ENCODE results near the gene ASAP3. TPM values are rescaled to one million over a fixed set of nuclear protein-coding genes. Genes with fewer than 3 reads are reported as not detected.

ASAP3 gene
- total RNA-seq, 1 experiment from 2014 or later = 17.9 TPM

GRCh38 chr1:23384312-23385058 is 99.5 kb downstream of the ASAP3 start:
- intact Hi-C loops (cut with micrococcal nuclease; ENCODE audit: unreplicated experiment) = no loop called here
- TF ChIP-seq, protein P1, sequence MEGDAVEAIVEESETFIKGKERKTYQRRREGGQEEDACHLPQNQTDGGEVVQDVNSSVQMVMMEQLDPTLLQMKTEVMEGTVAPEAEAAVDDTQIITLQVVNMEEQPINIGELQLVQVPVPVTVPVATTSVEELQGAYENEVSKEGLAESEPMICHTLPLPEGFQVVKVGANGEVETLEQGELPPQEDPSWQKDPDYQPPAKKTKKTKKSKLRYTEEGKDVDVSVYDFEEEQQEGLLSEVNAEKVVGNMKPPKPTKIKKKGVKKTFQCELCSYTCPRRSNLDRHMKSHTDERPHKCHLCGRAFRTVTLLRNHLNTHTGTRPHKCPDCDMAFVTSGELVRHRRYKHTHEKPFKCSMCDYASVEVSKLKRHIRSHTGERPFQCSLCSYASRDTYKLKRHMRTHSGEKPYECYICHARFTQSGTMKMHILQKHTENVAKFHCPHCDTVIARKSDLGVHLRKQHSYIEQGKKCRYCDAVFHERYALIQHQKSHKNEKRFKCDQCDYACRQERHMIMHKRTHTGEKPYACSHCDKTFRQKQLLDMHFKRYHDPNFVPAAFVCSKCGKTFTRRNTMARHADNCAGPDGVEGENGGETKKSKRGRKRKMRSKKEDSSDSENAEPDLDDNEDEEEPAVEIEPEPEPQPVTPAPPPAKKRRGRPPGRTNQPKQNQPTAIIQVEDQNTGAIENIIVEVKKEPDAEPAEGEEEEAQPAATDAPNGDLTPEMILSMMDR (IDR thresholded peaks at IDR 0.05) = no peak
- TF ChIP-seq TCF7L2 (IDR thresholded peaks at IDR 0.05; ENCODE audit: low read depth, low read length) (no peak), SIN3A (IDR thresholded peaks at IDR 0.05; ENCODE audit: borderline replicate concordance, insufficient read depth, low read depth, low read length) (no peak), REST (IDR thresholded peaks at IDR 0.05; ENCODE audit: insufficient read depth in 1 of 2, low read depth in 2 of 2, low read length in 1 of 2) (no peak), POLR2AphosphoS5 (IDR thresholded peaks at IDR 0.05; ENCODE audit: low read depth, low read length) (no peak)
- ATAC-seq = no peak
- BruUV-seq (replicated peaks) = no TSS peak
- ChIA-PET POLR2A (no interaction called here), CTCF (no interaction called here)
- no peaks in the 10 kb centered on the region for H3K9me3 ChIP-seq (ENCODE audit: control insufficient read depth, insufficient read depth, low read depth, low read length)
- H3K4me3 ChIP-seq (ENCODE audit: low read depth in 2 of 2, low read length in 2 of 2) = no peak overlapping the region
- in situ Hi-C loops (cut with HindIII; ENCODE audit: low pct_unique_long_range_greater_than_20kb, low sequenced_read_pairs) = no loop called here
- H3K4me1 ChIP-seq (ENCODE audit: control insufficient read depth, insufficient read depth, low read length) = peaks cover 7% of the 10 kb centered on the region
- no peaks in the 10 kb centered on the region for H3K27me3 ChIP-seq (ENCODE audit: control insufficient read depth, insufficient read depth, low read length)
- H3K27ac ChIP-seq (ENCODE audit: low read length) = no peak overlapping the region
- no peaks in the 10 kb centered on the region for H3K36me3 ChIP-seq (ENCODE audit: control insufficient read depth, insufficient read depth, low read length)
- no peak for DNase-seq (ENCODE audit: low read depth, low spot score)

DNA sequence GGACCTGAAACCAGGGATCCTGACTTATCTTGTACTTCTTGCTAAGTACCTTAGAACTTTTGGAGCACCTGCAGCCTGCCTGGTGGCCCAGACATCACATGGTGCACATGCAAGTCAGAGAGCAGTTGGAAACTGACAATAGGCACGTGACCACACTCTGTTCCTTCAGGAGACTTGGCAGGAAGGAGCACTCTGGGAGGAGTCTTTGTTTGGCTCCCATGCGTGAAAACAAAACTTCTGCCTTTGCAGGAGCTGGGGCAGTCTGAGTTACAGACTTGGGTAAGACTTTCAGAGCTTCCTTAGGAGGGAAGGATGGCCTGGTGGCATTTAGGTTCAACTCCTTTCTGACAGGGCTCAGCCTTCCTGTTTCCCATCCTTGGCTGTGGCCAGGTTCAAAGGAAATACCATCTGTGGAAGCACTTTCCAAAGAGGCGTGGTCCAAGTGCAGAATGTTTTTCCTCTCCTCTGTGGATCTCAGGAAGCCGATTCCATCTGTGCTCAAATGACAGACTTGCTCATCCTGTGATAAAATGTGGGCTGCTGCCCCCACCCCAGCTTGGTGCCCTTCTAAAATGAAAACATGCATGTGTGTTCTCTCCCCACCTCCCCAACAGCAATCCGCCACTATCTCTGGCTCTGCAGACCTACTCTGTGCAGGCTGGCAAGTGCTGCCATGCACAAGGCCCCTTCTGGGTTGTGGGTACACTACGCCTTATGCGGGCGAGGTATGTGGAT is 100.2 kb downstream of the ASAP3 start:
- ChIA-PET POLR2A (no interaction called here), CTCF (no interaction called here)
- no peak for DNase-seq (ENCODE audit: low read depth, low spot score)
- no peaks in the 10 kb centered on the region for H3K36me3 ChIP-seq (ENCODE audit: control insufficient read depth, insufficient read depth, low read length)
- BruUV-seq (replicated peaks) = no TSS peak
- peaks cover 7% of the 10 kb centered on the region for H3K4me1 ChIP-seq (ENCODE audit: control insufficient read depth, insufficient read depth, low read length)
- TF ChIP-seq SIN3A (IDR thresholded peaks at IDR 0.05; ENCODE audit: borderline replicate concordance, insufficient read depth, low read depth, low read length) (no peak), POLR2AphosphoS5 (IDR thresholded peaks at IDR 0.05; ENCODE audit: low read depth, low read length) (no peak), TCF7L2 (IDR thresholded peaks at IDR 0.05; ENCODE audit: low read depth, low read length) (no peak), REST (IDR thresholded peaks at IDR 0.05; ENCODE audit: insufficient read depth in 1 of 2, low read depth in 2 of 2, low read length in 1 of 2) (no peak)
- TF ChIP-seq, protein P1 (IDR thresholded peaks at IDR 0.05) = no peak
- H3K27me3 ChIP-seq (ENCODE audit: control insufficient read depth, insufficient read depth, low read length) = no peaks in the 10 kb centered on the region
- H3K9me3 ChIP-seq (ENCODE audit: control insufficient read depth, insufficient read depth, low read depth, low read length) = no peaks in the 10 kb centered on the region
- no peak for ATAC-seq
- intact Hi-C loops (cut with micrococcal nuclease; ENCODE audit: unreplicated experiment) (no loop called here), in situ Hi-C loops (cut with HindIII; ENCODE audit: low pct_unique_long_range_greater_than_20kb, low sequenced_read_pairs) (no loop called here)
- H3K4me3 ChIP-seq (ENCODE audit: low read depth in 2 of 2, low read length in 2 of 2) = no peak overlapping the region
- H3K27ac ChIP-seq (ENCODE audit: low read length) = no peak overlapping the region

Data from Panc1 (cell line).